HG03066 (cell line): ENCODE results near the gene RNF144B.
"Not testable (repeated sequence)": the region's sequence is repeated elsewhere in the genome, so short reads cannot be mapped to it uniquely, and the experiment has no call there.

Experiments
- ATAC-seq: cut with Tn5 transposase; IDR thresholded peaks from one replicate; pipeline ENCODE4 v1.9.1; 2021; ENCODE audit warnings: low read depth; ENCODE audit not compliant: unreplicated experiment

The RNF144B gene

DNA sequence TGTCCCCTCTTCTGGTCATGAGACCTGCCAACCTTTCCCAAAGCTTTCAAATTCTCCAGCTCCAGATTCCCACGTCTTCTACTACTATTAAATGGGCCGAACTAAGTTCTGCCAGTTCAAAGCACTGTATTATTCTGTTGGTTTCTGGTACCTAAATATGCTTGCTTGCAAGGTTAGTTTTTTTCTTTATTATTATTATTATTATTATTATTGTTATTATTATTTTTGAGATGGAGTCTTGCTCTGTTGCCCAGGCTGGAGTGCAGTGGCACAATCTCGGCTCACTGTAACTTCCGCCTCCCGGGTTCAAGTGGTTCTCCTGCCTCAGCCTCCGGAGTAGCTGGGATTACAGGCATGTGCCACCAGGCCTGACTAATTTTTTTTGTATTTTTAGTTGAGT, 17.8 kb downstream of the RNF144B start:
- ATAC-seq: not testable (repeated sequence)

DNA sequence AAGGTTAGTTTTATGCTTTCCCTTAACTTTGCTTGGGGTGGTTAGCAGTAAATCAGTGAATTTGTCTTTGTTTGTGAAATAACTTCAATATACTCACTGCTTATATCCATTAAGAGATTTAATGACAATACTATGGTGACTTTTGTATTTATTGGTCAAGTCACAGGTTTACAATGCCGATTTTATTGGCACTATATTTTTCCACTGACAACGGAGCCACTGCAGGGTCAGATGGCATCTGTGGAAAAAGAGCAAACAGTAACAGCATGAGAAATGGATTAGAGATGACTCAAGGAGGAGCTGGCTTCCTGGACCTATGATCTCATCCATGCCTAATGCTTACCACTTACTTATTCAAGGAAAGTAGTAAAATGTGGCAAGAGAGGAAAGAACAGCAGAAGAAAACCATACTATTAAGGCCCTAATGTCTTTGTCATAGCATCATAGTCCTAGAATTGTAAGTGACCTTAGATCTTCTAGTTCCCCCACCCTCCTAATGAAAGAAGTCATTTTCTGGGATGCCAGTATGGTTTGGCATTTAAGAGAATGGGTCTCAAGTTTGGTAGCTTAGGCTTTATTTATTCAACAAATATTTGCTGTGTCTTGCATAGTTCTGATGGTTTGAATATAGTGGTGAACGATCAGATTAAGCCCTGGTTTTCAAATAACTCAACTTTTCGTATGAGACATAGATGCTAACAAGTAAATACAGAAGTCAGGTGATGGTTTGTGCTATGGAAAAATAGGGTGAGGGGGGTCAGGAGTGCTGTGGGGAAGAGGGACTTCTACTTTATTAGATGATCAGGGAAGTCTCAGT, 18.5 kb downstream of the RNF144B start:
- no peak for ATAC-seq

DNA sequence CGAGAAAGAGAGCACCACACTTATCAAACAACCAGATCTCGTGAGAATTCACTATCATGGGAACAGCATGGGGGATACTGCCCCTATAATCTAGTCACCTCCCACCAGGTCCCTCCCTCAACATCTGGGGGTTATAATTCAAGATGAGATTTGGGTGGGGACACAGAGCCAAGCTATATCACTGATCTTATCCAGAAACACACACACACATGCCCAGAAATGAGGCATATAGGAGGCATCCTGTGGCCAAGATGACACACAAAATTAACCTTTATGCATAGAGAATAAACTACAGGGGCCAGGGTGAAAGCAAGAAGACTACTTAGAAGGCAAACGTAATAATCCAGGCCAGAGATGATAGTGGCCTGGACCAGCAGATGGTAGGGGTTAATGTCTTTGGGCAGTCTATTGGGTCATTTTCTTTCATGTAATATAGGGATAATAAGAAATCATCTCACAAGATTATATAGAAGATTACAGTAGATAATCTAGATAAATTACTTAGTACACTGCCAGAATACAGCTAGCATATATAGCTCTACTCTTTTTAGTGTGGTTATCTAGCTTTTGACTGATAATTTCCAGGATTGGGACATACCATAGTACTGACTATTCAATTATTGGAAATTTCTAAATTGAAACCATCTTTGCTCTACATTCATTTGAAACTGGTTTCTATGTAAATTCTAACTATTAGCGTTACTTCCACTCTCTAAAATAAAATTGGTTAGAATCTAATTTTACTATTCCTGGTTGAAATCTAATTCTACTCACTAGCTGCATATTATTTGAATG, 20.0 kb downstream of the RNF144B start:
- no peak for ATAC-seq

DNA sequence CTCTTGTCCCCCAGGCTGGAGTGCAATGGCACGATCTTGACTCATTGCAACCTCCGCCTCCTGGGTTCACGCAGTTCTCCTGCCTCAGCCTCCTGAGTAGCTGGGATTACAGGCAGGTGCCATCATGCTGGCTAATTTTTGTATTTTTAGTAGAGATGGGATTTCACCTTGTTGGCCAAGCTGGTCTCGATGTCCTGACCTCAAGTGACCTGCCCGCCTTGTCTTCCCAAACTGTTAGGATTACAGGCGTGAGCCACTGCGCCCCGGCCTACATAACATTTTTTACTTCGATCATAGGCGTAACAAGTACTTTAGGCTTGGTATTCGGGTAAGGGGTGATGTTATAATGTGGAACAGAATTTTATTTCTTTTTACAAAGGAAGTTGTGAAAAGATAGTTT, 22.5 kb downstream of the RNF144B start:
- ATAC-seq: not testable (repeated sequence)

DNA sequence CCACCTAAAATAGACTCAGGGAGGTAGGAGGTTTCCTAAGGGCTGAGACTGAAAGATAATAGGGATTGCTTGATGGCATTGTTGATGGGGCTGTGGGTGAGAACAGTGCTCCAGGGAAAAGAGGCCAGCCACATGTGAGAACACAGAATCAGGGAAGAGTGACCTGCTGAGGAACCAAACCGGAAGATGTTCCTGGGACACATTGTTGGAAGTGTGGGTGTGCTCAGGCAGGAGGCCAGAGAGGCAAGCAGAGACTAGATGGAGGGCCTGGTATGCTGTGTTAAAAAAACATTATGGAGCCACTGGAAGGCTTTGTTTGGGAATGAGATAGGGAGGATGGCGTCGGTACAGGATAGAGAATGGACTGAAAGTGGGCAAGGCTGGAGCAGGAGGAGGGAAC, 23.3 kb downstream of the RNF144B start:
- ATAC-seq: no peak

DNA sequence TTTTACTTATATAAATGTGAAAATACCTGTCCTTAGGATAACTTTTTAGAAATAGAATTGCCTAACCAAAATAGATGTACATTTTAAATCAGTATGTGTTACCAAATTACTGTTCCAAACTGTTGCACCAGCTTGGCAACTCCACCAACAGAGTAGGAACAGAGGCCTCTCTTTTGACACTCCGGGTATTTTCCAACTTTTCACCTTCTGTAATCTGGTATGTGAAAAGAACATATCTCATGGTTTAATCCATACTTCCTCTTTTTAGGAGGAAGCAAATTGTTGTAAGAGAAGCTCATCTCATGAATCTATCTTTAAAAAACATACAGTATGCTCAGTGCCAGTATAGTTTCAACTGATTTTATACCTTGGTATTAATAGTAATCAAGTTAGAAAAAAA, 24.9 kb downstream of the RNF144B start:
- no peak for ATAC-seq

DNA sequence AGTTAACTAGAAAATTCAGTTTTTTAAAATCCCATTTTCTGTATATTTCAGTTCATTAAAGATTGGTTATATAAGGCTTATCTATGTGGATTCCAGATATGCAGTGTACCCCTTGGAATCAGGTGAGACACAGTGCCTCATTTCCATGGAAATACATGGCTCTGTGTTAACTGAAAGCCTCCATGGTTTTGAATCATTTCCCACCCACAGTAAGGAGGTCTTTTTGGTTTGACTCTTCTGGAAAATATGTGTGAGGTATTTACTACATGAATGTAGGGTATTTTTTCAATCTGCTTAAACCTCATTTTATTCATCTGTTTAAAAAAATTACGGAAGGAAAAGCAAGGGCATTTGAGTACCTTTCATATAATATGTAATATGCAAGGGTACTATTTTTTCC, 25.5 kb downstream of the RNF144B start:
- ATAC-seq: no peak

DNA sequence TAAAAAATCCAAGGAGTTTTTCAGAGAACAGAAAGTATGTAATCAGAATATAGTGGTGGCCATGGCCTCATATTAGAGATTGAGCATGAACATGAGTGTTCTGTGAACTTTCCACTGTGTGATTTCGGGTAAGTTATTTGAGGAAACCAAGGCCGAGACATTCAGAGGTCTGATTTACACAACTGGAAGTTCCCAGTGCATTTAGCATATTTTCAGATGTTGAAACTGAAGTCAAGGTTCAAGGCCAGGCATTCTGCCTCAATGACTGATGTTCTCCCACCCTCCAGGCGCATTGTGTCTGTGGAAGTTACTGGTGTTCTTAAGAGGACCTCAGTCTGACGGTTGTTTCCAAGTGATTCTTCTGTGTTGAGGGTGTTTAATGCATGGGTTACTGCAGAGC, 26.2 kb downstream of the RNF144B start:
- ATAC-seq: no peak

DNA sequence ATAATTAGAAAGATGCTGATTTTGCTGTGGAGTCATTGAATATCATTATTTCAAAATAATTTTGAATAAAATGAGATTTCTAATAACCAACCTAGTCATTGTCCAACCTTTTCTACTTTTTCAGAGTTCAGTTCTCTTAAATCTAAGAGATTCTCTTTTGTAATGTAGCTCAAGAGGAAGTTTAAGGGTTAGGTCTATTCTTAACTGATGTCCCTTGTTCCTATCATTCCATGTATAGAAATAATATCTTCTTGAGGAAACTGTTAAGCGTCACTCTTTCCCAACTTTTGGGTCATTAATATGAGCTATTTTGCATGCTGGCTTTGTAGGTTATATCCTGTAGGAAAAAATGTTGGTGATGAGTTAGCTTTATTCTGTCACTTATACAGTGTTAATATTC, 27.0 kb downstream of the RNF144B start:
- no peak for ATAC-seq

DNA sequence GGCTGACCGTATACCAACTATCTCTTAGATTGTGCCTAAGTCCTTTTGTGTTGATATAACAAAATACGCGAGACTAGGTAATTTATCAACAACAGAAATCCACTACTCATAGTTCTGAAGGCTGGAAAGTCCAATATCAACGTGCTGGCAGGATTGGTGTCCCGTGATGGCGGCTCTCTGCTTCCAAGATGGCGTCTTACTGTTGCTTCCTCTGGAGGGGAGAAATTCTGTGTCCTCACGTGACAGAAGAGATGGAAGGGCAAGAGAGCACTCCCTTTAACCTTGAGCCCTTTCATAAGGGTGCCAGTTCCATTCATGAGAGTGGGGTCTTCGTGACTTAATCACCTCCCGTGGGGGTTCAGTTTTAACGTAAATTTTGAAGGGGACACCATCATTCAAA, 28.1 kb downstream of the RNF144B start:
- ATAC-seq: no peak

DNA sequence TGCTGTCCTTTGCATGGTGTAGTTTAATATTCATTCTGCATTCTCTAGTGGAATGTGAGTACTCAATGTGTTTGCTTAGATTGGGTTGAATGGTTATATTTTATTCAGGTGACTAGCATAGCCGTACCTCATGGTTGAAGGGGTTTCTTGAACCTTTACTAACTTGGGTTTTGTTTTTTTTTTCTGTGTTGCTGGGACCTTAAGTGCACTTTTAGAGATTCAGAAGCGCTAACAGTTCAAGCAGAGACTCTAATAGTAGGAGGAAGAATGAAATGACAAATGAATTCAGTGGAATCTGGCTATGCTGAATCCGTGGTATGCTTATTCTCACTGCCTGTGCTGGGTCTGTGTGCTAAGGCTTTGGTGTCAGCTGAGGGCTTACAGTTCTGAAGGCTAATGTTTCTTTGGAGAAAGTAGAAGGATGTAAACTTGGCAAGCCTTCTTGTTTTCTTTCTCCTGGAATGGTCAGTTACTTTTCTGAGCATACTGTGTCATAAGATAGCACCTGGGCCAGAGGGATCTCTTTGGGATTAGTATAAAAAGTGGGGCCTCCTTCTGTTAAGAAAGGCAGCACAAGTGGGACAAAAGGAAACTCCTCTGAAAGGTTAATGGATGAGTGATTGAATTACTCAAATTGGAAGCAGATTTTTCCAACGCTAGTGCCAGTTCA, 28.7 kb downstream of the RNF144B start:
- ATAC-seq: no peak

DNA sequence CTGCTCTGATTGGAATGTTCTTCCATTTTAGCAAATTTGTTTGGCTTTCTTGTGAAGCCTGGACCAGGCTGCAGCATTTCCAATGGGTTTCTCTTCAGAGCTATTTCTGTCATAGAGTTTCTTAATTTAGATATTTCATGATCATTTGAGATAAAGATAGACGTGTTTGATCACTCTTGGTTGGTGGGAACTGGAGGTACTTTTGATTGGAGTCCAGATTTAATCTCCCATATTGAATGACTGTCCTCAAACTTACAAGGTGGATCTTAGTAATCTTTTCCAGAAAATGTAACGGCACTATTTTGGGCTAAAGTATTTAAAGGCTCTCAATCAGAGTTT, 29.2 kb downstream of the RNF144B start:
- no peak for ATAC-seq

DNA sequence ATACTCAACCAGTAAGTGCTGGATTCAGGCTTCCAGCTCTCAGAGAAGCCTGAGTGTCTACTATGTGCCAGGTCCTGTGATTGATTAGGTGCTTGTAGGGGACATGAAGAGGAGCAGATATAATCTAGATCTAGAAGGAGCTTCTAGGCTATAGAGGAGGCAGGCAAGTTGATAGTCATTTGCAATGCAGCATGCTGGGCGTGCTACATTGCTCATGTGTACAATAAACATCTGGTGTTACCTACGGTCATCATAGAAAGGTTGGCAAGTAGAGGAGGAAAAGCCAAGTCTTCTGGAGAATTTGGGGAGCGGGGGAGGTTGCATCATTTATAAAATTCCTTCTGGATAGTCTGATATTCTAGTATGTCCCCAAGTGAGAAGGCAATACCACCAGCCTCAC, 33.2 kb downstream of the RNF144B start:
- ATAC-seq: no peak

DNA sequence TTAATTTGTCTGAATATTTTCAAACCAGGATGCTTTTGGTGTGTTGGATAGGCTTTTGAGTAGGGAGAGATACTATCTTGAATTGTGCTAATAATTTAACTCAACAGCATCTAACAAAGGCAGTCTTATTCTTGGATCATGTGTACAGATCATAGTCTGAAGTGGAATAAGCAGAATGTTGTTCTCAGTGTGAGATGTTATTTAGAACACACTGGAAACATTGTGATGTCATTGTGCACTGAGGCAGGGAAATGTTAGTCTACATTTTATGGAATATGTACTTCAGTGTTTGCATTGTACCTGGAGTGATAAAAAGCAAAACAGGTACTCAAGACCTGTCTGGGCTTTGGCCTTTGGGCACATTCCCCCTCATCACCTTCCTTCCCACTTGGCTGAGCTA, 35.0 kb downstream of the RNF144B start:
- no peak for ATAC-seq

DNA sequence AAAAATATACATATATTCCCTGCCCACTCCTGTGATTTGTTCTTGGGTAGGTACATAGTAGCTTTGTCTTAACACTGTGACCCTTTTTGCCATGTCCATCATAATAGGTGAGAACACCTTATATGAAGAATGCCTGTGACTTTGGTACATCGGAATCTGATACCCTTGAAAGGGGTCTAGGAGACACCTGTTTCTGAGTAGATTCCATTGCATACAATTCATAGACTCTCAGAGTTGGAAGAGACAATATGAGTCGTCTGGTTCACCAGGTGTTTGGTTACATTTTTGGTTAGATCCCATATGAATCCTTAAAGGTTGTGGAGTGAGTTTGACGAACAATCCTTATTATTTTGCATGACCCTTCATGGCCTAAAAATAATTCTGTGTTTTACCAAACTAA, 36.3 kb downstream of the RNF144B start:
- no peak for ATAC-seq

DNA sequence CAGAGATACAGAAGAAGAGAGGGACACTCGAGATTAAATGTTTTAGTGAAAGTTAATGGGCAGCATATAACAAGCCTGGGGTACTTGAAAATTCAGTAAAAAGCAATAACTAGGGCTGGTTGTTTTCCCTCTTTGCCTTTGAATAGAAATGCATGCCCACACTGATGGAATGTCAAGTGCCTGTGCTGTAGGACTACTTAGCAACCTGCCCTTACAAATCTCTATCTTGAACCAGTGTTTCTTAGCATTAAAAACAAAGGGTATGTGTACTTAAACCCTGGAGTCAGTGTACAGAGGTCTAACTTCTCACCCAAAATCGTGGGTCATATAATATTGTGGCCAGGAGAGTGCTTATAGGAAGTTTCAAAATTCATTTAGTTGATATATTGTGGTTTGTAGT, 37.1 kb downstream of the RNF144B start:
- ATAC-seq: no peak

DNA sequence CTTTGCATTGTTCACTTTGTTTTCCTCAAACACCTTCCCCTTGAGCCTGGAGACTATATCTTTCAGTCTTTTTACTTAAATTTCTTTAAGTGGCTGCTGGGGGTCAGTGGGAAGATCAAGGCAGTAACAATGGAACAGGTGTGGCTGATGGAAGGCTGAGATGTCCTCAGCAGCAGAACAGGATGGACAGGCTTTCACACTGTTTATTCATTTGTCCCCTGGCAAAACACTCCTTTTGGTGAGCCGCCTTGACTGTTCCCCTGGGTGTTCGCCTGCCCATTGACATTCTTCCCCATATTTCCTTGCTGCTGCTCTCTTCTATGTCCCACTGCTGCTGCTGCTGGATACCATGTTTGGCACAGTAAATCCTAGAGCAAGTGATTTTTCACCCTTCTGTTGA, 38.1 kb downstream of the RNF144B start:
- ATAC-seq: no peak

DNA sequence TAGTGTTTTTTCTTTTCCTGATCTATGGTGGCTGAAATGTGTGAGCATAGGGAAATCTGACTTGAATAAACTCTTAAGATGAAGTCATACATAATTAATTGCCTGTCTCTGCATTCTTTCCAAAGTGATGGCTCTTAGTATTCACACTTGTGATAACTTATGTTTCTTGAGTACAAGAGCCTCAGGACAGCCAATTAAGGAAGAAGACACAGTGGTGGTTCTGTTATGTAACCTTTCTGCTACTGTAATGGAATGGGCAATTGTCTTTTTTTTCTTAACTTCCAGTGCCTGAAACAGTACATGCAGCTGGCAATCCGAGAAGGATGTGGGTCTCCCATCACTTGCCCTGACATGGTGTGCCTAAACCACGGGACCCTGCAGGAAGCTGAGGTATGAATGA, 40.1 kb downstream of the RNF144B start:
- no peak for ATAC-seq

DNA sequence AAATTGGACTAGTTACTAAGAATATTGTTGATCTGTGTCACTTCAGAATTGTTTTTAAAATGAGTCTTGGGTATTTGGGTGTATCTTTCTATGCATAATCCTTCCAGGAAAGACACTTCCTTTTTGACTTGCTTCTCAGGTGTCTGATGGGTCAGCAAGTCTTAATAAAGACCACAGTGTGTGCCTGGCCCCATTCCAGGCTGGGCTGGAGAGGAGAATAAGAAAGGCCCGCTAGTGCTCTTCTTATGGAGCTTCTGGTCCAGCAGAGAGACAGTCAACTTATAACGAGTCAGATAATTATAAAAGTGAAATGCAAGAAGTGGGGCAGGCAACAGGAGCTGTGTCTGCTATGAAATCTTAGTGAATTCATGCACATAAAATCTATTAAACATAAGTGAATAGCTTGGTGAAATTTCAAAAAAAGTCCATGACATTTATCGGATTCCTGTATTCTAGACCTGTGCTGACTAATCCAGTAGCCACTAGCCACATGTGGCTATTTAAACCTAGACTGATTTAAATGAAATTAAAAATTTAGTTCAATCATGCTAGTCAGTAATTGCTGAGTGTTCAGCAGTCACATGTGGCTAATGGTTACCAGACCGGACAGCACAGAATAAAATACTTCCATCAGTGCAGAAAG, 42.6 kb downstream of the RNF144B start:
- no peak for ATAC-seq

DNA sequence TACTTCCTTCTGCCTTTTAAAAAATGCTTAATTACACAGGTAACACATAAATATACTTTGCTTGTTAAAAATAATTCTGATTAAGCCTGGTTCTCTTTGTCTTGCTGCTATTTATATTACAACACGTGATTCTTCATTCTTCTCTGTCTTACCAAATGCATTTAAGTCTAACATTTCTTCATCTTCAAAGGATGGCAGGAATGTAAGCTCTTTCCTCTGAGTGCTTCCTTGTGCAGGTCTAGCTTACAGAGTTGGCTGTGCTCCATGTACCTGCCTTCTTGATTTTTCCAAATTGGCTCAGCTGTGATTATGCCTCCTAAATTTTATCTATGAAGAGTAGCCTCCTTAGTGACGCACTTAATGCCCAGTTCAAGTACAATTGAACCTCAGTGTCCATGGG, 44.4 kb downstream of the RNF144B start:
- no peak for ATAC-seq

DNA sequence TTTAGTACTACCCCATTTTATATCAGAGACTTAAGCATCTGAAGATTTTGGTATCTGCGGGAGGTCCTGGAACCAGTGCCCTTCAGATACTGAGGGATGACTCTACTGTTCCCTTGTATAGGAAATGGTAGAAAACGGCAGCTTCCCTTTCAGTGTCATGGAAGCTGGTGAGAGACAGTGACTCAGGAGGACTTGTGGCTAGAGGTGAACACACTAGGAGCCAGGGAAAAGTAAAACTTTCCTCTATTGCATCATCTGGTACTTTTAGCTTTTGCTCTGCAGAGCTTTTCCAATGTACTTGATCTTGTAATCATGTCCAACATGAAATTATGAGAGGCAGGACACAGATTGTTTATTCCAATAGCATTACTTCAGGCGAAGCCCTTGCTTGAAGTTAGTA, 45.0 kb downstream of the RNF144B start:
- no peak for ATAC-seq
